GM19351 (cell line): ENCODE measurements around the gene PPARA.
"Not testable (repeated sequence)": the region's sequence is repeated elsewhere in the genome, so short reads cannot be mapped to it uniquely, and the experiment has no call there.

Experiments used
- ATAC-seq: cut with Tn5 transposase; IDR thresholded peaks from one replicate; pipeline ENCODE4 v1.9.1; 2021; ENCODE audit warnings: mild to moderate bottlenecking, moderate library complexity; ENCODE audit not compliant: unreplicated experiment

Gene PPARA

GRCh38 chr22:46165977-46166376, 15.7 kb downstream of the PPARA start:
- no peak for ATAC-seq

- ATAC-seq: no peak
Observed at GRCh38 chr22:46169628-46170027, 19.3 kb downstream of the PPARA start.

DNA sequence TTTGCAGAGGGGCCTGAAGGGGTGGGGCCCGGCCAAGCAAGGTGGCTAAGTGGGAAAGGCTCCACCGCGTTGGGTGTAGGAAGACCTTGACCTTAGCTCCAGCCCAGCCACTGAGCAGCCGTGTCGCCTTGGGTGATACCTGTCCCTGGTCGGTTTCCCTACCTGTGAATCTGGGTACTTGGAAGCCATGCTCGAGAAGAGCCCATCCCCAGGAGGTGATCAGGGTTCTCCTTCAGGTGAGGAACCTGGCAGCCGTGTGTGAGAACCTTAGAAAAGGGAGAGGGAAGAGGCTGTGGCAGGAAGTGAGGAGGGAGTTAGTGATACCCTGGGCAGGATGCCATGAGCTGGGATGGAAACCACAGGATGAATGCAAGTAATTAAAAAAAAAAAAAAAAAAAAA, 21.6 kb downstream of the PPARA start:
- no peak for ATAC-seq

DNA sequence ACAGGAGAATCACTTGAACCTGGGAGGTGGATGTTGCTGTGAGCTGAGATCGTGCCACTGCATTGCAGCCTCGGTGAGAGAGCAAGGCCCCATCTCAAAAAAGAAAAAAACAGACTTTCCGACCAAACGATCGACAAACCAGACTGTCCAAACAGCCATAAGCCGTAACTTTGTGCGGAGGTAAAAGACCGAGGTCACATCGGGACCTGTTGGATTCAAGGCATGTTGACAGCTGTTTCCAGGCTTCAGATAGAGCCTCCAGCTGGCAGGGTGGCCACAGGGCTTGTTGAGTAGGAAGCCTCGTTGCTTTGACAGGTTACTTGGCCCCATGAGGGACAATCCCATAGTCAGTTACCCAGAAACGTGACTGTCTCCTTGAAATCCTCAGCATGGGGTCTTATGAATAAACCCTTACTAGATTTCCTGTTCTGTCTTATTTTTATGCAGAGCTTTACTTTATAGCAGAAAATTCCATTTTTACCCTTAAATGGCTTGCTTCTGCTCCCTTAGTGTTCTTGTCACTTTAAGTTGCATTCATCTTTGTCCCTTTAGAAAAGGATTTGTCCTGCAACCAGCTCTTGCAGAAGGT, 22.3 kb downstream of the PPARA start:
- no peak for ATAC-seq

GRCh38 chr22:46173152-46173551, 22.8 kb downstream of the PPARA start:
- ATAC-seq: no peak

- ATAC-seq: no peak
Observed at GRCh38 chr22:46175631-46176030, 25.3 kb downstream of the PPARA start.

DNA sequence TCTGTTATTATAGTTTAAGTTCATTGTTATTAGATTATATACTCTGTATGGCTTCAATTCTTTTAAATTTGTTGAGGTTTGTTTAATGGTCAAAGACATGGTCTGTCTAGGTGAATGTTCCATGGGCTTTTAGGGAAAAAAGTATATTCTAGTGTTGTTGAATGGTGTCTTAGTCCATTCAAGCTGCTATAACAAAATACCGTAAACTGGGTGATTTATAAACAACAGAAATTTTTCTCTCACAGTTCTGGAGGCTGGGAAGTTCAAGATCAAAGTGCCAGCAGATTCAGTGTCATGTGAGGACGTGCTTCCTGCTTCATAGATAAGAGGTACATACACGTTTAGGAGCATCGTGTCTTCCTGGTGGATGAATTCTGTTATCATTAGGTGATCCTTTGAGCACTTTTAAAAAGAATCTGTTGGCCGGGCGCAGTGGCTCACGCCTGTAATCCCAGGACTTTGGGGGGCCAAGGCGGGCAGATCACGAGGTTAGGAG, 26.2 kb downstream of the PPARA start:
- ATAC-seq: no peak

DNA sequence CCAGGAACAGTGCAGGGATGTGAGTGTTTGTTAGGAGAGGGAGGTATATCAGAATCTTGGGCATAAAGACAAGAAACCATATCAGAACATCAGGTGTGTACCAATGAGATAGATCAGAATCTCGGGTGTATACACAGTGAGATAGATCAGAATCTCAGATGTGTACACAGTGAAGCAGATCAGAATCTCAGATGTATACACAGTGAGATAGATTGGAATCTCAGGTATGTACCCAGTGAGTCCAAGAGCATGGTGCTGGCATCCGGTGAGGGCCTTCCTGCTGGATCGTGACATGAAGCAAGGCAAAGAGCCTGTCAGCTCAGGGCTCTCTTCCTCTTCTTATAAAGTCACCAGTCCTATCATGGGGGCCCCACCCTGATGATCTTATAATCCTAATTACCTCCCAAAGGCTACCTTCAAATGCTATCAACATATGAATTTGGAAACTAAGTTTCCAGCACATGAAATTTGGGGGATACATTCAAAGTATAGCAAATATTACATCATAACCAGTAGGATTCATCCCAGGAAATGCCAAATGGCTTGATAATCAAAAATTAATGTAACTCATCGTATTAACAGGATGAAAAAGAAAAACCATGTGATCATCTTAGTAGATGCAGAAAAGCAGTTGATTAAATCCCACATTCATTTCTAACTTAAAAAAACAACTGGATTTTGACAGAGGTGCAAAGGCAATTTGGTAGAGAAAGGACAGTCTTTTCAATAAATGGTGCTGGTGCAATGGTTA, 28.6 kb downstream of the PPARA start:
- no peak for ATAC-seq

GRCh38 chr22:46179748-46180147, 29.4 kb downstream of the PPARA start:
- ATAC-seq: no peak

DNA sequence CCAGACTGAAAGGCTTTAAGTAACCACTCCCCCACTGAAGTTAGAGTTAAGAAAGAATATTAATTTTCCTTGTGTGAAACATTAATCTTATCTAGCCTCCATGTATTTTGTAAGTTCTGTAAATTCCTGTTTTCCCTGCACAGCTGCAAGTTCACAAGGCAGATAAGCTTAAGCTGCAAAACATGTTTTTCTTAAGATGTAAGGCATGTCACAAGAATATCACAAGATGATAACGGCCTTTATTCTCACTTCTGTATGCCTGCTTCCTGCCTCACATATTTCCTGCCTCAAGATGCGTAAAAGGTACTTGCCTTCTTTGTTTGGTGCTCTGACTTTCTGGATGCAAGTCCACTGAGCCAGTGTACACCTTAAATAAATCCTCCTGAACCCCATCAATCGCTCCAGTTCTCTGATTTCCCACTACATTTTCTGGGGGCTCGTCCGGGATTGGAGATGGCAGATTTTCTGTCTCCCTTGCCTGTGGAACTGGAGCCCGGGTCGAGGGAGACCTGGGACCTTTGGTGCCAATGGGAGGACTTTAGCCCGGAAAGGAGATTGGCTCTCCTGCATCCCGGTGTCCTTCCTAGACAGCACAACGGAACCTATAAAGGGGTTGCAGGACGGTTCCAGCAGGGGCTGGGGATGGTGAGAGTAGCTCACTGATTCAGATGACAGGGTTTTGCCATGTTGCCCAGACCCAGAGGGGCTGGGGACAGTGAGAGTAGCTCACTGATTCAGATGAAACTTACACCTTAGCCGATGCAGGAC, 30.2 kb downstream of the PPARA start:
- ATAC-seq: no peak

- no peak for ATAC-seq
Observed at GRCh38 chr22:46183733-46184132, 33.4 kb downstream of the PPARA start.

- no peak for ATAC-seq
Observed at GRCh38 chr22:46185283-46185682, 35.0 kb downstream of the PPARA start.

DNA sequence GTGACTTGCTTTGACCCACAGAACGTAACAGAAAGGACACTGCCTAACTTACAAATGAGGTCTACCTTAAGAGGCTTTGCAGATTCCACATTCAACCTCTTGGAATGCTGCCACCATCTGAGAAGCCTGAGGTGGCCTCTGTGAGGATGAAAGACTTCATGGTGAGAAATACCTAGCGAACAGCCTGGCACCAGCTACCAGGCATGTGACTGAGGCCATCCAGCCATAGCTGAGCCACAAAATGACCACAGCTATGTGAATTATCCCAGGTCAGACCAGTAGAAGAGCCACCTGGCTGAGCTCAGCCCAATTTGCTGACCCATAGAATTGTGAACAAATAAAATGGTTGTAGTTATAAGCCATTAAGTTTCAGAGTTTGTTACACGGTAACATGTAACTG, 37.5 kb downstream of the PPARA start:
- ATAC-seq: no peak

GRCh38 chr22:46192210-46192993, 42.1 kb downstream of the PPARA start:
- ATAC-seq: no peak

- ATAC-seq: no peak
Observed at GRCh38 chr22:46193898-46194310, 43.6 kb downstream of the PPARA start.

DNA sequence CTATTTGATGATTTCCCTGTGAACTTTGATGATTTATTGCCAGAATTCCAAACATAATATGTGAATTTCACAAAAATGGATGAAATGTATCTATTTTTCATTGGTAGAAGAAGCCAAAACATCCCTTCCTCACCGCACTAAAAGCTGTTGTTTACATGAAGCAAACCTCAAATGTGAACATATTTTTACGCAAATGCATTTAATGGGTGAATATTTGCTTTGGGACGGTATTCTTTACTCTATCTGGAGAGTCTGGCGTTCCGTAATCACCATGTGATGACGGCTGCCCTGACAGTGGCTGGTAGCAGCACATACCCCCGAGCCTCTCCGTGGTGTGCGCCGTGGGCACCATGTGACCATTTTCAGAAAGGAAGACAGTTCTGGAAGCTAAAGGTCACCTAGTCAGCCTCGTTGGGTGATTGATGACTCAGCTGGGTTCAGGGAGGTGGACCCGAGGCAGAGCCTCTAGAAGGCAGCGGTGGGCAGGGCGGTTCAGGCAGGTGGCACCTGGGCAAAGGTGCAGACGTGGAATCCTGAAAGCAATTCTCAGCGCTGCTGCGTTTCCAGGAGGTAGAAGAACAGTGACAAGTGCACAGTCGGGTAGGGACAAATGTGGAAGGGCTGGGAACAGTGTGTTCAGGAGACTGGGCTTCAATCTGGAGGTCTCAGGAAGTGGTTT, 45.3 kb downstream of the PPARA start:
- no peak for ATAC-seq

DNA sequence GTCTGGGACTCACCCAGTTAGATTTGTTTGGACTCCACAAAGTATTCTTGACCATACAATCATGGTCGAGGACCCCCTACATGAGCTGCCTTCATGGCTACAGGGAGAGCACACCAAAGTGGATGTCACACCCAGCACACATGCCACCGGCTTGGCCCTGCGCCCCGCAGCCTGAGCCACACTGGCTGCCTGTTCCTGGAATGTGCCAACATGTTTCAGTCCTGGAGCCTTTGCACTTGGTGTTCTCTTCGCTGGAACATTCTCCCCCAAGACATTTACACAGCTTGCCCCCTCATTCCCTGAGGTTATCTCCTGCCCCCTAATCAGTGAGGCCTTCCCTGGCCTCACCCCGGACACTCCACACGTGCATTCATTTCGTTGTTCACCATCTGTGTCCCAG, 46.0 kb downstream of the PPARA start:
- no peak for ATAC-seq

GRCh38 chr22:46198274-46198673, 47.9 kb downstream of the PPARA start:
- no peak for ATAC-seq

DNA sequence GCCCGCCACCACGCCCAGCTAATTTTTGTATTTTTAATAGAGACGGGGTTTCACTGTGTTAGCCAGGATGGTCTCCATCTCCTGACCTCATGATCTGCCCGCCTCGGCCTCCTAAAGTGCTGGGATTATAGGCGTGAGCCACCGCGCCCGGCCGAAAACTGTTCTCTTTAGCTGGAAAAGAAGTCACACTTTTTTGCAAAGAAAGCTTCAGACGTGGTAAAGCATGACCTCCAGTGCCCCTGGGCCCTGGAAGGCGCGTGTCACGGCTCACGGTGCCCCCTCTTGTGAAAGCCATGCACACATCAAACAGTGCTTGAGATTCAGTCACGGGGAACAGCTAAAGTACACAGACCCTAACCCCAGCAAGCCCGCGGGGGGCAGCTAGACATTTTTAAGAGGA, 48.5 kb downstream of the PPARA start:
- not testable (repeated sequence) for ATAC-seq

- no peak for ATAC-seq
Observed at GRCh38 chr22:46201059-46201757, 50.9 kb downstream of the PPARA start.
